HG03558 (cell line): ENCODE data around the gene ZNF879.

Experiments used
- ATAC-seq: cut with Tn5 transposase; IDR thresholded peaks from one replicate; pipeline ENCODE4 v1.9.1; 2021; ENCODE audit warnings: moderate number of reproducible peaks; ENCODE audit not compliant: unreplicated experiment; ENCODE audit errors: extremely low read depth

The ZNF879 gene

DNA sequence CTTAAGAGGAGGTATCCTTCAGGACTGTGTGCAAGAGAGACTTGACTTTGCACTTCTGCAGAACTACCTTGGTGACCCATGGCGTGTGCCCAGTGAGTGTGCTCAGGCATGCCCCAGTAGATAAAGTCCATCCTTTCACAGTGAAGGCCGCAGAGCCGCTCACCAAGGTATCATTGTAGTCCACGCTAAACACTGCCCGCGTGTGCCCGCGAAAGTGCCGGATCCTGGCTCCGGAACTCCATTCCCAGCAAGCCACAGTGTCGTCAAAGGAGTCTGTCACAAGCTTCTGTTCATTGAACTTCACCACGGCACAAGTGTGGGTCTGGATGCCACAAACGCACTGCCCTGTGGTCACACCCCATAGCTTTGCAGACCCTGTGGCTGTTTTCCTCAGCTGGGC, 25.2 kb upstream of the ZNF879 start:
- ATAC-seq: no peak

GRCh38 chr5:179006564-179006963, 17.0 kb upstream of the ZNF879 start:
- ATAC-seq: no peak

- no peak for ATAC-seq
These were observed 14.9 kb upstream of the ZNF879 start for GRCh38 chr5:179008667-179009066.

GRCh38 chr5:179033004-179033580, 9.5 kb downstream of the ZNF879 start:
- no peak for ATAC-seq

- ATAC-seq: no peak
These were observed 21.2 kb downstream of the ZNF879 start for GRCh38 chr5:179044765-179045164.

- ATAC-seq: no peak
These were observed 28.2 kb downstream of the ZNF879 start for GRCh38 chr5:179051784-179052183.

- ATAC-seq: no peak
These were observed 30.6 kb downstream of the ZNF879 start for GRCh38 chr5:179054036-179054785.

GRCh38 chr5:179054876-179055275, 31.3 kb downstream of the ZNF879 start:
- no peak for ATAC-seq

DNA sequence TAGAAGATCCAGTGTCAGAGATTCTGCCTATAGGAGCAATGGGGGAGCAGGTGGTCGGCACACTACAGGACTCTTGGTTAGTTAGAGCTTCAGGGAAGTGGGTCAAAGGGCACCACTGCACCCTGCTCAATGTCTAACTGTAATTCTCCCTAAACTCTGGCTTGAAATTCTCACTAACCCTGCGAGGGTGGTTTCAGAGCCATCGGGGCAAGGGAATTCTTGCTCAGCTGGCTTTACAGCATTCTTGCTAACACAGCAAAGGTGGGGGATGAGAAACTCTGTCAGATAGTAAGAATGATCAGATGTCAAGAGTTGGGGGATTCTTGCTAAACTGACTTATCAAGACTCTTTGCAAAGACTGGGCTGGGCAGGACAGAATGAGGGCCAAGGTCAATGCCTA, 31.8 kb downstream of the ZNF879 start:
- no peak for ATAC-seq

- no peak for ATAC-seq
These were observed 32.2 kb downstream of the ZNF879 start for GRCh38 chr5:179055841-179056240.

DNA sequence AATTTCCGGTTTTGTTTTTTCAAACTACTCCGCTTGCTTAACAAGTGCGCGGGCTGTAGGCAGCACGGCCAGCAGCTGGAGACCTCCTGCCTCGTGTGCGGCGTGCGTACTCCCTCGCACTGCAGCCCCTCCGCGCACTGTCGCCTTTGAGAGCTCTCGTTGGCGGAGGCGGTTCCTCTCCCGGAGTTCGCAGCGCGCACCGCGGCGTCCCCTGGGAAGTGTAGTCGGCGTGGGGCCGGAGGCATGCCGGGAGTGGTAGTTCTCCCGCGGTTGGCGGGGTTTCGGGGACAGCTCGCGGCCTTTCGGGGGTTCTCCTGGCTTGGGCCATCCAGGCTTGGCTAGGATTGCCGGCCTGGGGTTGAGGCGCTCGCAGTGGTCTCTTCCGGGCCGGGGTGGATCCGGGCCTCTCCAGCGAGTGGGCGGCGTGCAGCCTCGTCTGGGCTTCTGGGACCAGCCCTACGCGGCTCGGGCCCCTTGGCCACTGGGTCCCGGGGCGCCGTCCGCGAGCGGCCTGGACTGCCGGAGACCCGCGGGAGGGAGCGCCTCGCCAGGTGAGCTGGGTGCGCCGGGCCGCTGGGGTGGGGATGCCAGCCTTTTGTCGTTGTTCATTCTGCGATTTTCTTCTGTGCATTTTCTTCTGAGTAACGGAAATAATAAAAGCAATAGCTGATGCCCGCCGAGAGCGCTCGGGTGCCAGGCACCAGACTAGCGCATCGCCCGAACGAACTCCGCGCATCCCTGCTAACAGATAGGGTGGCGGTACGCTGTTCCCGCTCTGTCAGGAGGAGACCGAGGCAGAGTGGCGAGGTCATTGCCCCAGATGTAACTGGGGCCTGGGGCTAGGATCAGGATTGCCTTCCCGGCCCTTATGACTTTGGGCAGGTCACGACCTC, 36.8 kb downstream of the ZNF879 start, which contains the start of gene ZNF354C:
TSS of gene ZNF354C (plus strand) at position 258 of the 893 bp plus-strand sequence. CDS start 1,696 bp downstream, outside the sequence.
- no peak for ATAC-seq

GRCh38 chr5:179061025-179061424, 37.4 kb downstream of the ZNF879 start:
- no peak for ATAC-seq

DNA sequence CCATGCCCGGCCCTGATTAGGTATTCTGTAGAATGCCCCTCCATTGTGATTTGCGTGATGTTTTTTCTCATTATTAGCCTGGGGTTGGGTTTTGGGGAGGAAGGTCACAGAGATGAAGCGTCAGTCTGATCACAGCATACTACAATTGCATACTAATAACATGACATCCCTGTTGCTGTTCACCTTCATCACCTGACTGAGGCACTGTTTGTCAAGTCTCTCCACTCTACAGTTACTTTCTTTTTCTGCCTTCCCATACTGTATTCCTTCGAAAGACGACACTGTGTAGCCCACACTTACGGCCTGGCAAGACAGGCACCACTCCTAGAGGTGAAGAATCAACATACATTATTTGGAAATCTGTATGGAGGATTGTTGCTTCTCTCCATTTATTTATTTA, 42.1 kb downstream of the ZNF879 start:
- no peak for ATAC-seq

DNA sequence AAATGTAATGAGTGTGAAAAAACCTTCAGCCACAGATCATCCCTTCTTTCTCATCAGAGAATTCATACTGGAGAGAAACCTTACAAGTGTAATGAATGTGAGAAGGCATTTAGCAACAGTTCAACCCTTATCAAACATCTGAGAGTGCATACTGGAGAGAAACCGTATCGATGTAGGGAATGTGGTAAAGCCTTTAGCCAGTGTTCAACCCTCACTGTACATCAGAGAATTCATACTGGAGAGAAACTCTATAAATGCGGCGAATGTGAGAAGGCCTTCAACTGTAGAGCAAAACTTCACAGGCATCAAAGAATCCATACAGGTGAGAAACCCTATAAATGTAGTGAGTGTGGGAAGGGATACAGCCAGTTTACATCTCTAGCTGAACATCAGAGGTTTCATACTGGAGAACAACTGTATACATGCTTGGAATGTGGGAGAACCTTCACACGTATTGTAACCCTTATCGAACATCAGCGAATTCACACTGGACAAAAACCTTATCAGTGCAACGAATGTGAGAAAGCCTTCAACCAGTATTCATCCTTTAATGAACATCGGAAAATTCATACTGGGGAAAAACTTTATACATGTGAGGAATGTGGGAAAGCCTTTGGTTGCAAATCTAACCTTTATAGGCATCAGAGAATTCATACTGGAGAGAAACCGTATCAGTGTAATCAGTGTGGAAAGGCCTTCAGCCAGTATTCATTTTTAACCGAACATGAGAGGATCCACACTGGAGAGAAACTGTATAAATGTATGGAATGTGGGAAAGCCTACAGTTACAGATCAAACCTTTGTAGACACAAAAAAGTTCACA, 55.8 kb downstream of the ZNF879 start:
- ATAC-seq: no peak

DNA sequence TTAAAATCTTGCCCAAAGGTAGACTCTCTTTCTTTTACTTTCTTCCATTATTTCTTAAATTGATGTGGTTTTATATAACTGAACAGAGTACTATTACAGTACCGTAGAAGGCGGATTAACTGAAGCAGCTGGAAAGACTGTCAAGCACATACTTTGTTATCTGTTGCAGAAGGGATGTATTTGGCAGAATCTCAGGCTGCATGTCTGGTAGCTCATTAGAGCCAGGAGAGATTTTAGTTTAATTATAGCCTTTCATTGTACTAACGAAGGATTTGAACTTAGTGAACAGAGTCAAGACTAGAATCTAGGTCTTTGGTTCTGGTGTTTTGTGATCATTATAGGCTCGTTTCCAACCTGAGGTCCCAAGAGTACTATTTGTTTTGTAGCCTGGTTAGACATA, 57.1 kb downstream of the ZNF879 start:
- ATAC-seq: no peak
